Esophagus muscularis mucosa (tissue), 4 donors: ENCODE measurements around the gene SLC35B3.

Experiments
- EP300 ChIP-seq: sonication (generic); formaldehyde crosslinking; IDR thresholded peaks from one replicate; pipeline ENCODE4 v1.6.1; 2017; ENCODE audit warnings: antibody characterized with exemption
- POLR2A ChIP-seq: fragments of 450-650 bp; IDR thresholded peaks from one replicate; pipeline ENCODE4 v1.6.1; 2017; ENCODE audit warnings: antibody characterized with exemption, moderate library complexity, mild to moderate bottlenecking, low read depth
- POLR2AphosphoS5 ChIP-seq, 2 donors: sonication (generic); formaldehyde crosslinking; IDR thresholded peaks; one replicate each; pipeline ENCODE4 v1.6.1; 2017; ENCODE audit warnings: antibody characterized with exemption in 2 of 2
- TF ChIP-seq, protein P1 (sequence below), 3 experiments: fragments of 200-600 bp in 2 of 3; fragments of 450-650 bp in 1 of 3; sonication (generic) in 2 of 3; IDR thresholded peaks; one replicate each; pipeline ENCODE4 v1.5.1; 2017 to 2019; ENCODE audit warnings: antibody characterized with exemption in 3 of 3, mild to moderate bottlenecking in 2 of 3, moderate library complexity in 1 of 3

DNA sequence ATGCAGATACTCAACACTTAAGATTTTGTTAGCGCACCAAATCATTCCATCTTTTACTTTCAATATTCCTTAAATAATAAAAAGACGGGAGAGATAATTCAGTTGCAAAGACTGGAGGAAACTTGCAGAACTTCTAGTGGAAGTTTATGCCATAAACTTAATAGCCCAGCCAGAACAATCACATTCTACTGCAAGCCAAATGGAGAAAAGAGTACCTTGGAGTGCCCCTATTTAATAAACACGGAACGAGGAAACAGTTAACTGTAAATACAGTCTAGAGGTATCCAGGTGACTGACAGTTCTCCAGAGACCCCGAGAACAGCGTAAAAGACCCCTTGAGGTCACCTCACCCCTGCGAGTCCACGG is 635 bp downstream of the SLC35B3 start:
- TF ChIP-seq POLR2A (no peak), EP300 (no peak), POLR2AphosphoS5 (IDR thresholded peaks at IDR 0.05) (no peak)
- TF ChIP-seq, protein P1, sequence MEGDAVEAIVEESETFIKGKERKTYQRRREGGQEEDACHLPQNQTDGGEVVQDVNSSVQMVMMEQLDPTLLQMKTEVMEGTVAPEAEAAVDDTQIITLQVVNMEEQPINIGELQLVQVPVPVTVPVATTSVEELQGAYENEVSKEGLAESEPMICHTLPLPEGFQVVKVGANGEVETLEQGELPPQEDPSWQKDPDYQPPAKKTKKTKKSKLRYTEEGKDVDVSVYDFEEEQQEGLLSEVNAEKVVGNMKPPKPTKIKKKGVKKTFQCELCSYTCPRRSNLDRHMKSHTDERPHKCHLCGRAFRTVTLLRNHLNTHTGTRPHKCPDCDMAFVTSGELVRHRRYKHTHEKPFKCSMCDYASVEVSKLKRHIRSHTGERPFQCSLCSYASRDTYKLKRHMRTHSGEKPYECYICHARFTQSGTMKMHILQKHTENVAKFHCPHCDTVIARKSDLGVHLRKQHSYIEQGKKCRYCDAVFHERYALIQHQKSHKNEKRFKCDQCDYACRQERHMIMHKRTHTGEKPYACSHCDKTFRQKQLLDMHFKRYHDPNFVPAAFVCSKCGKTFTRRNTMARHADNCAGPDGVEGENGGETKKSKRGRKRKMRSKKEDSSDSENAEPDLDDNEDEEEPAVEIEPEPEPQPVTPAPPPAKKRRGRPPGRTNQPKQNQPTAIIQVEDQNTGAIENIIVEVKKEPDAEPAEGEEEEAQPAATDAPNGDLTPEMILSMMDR (IDR thresholded peaks at IDR 0.05) = no peak
